ENCODE results near the gene ZFP36L2. TPM values are rescaled to one million over a fixed set of nuclear protein-coding genes. Genes with fewer than 3 reads are reported as not detected.

ZFP36L2 gene
- total RNA-seq, 1 experiment from 2014 or later: 34.3 TPM

GRCh38 chr2:43259512-43259911, 33.1 kb upstream of the ZFP36L2 start:
- H3K27ac ChIP-seq: no peak overlapping the region
- no peaks in the 10 kb centered on the region for H3K27me3 ChIP-seq (ENCODE audit: insufficient read depth, low read depth)
- TF ChIP-seq, protein P1, sequence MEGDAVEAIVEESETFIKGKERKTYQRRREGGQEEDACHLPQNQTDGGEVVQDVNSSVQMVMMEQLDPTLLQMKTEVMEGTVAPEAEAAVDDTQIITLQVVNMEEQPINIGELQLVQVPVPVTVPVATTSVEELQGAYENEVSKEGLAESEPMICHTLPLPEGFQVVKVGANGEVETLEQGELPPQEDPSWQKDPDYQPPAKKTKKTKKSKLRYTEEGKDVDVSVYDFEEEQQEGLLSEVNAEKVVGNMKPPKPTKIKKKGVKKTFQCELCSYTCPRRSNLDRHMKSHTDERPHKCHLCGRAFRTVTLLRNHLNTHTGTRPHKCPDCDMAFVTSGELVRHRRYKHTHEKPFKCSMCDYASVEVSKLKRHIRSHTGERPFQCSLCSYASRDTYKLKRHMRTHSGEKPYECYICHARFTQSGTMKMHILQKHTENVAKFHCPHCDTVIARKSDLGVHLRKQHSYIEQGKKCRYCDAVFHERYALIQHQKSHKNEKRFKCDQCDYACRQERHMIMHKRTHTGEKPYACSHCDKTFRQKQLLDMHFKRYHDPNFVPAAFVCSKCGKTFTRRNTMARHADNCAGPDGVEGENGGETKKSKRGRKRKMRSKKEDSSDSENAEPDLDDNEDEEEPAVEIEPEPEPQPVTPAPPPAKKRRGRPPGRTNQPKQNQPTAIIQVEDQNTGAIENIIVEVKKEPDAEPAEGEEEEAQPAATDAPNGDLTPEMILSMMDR (conservative IDR thresholded peaks at IDR 0.05): no peak
- no peak for TF ChIP-seq EZH2 (IDR thresholded peaks at IDR 0.05; ENCODE audit: low read depth)
- no TSS peak for BruUV-seq (replicated peaks)
- H3K9me2 ChIP-seq (ENCODE audit: insufficient read depth): no peaks in the 10 kb centered on the region
- no peak for DNase-seq
- H3F3A ChIP-seq (ENCODE audit: insufficient read depth, low read depth): no peaks in the 10 kb centered on the region
- H4K20me1 ChIP-seq (ENCODE audit: insufficient read depth): no peaks in the 10 kb centered on the region
- H2AFZ ChIP-seq: no peak overlapping the region
- H3K36me3 ChIP-seq (ENCODE audit: low read depth): no peaks in the 10 kb centered on the region
- ChIA-PET POLR2A (ENCODE audit: unreplicated experiment) (interaction anchor here (0.6 kb wide), 1 partner anchor 207 kb away, joined by 3 read pairs; no protein-coding TSS in a partner anchor), CTCF (no interaction called here)
- no peaks in the 10 kb centered on the region for H3K79me2 ChIP-seq (ENCODE audit: low read depth)
- 0 out of 2 replicates have a peak, but pooled peaks cover 4% of the 10 kb centered on the region for H3K4me1 ChIP-seq (replicated peaks; ENCODE audit: insufficient read depth)
- intact Hi-C loops (cut with micrococcal nuclease; ENCODE audit: unreplicated experiment): no loop called here
- H3K4me2 ChIP-seq: no peak overlapping the region
- no peaks in the 10 kb centered on the region for H3K9me3 ChIP-seq (ENCODE audit: insufficient read depth, low read depth)
- H3K4me3 ChIP-seq: no peak overlapping the region

DNA sequence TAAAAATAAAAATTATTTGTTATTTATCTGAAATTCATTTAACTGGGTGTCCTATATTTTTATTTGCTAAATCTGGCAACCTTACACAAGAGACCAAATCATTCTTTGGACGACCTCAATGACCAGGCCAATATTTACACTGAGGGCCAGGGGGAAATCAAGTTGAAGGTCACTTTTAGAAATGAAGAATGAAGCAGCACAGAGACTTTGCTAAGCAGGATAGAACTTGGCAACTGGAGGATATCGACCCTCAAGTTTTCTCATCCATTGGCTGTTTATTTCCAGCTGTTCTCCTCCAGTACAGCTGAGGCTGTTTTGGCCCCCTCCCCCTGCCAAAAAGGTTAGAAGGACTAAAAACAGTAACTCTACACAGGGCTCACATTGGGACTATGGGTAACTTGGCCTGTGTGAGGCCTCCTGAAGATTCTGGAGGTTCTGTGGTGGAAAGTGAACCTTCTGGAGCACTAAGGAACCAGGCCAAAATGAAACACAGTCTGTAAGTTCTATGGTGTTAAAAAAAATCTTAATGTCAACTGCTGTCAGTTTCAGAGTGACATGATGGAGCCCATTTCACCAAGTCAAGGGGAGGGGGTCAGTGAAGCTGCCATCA, 32.2 kb upstream of the ZFP36L2 start:
- no peaks in the 10 kb centered on the region for H3K27me3 ChIP-seq (ENCODE audit: insufficient read depth, low read depth)
- no peak overlapping the region for H2AFZ ChIP-seq
- DNase-seq: no peak
- H3K9me3 ChIP-seq (ENCODE audit: insufficient read depth, low read depth): no peaks in the 10 kb centered on the region
- H3K4me1 ChIP-seq (replicated peaks; ENCODE audit: insufficient read depth): 0 out of 2 replicates have a peak, but pooled peaks cover 1% of the 10 kb centered on the region
- intact Hi-C loops (cut with micrococcal nuclease; ENCODE audit: unreplicated experiment): no loop called here
- no peak overlapping the region for H3K4me3 ChIP-seq
- H3K4me2 ChIP-seq: no peak overlapping the region
- no peak overlapping the region for H3K27ac ChIP-seq
- H3K79me2 ChIP-seq (ENCODE audit: low read depth): no peaks in the 10 kb centered on the region
- ChIA-PET POLR2A (ENCODE audit: unreplicated experiment) (interaction anchor here (0.6 kb wide), 1 partner anchor 208 kb away, joined by 3 read pairs; no protein-coding TSS in a partner anchor), CTCF (no interaction called here)
- TF ChIP-seq EZH2 (IDR thresholded peaks at IDR 0.05; ENCODE audit: low read depth): no peak
- TF ChIP-seq, protein P1 (conservative IDR thresholded peaks at IDR 0.05): no peak
- no peaks in the 10 kb centered on the region for H3K9me2 ChIP-seq (ENCODE audit: insufficient read depth)
- no peaks in the 10 kb centered on the region; the same call in 1 of the 2 replicates for H3F3A ChIP-seq (ENCODE audit: insufficient read depth, low read depth)
- no TSS peak for BruUV-seq (replicated peaks)
- no peaks in the 10 kb centered on the region for H3K36me3 ChIP-seq (ENCODE audit: low read depth)
- H4K20me1 ChIP-seq (ENCODE audit: insufficient read depth): no peaks in the 10 kb centered on the region

DNA sequence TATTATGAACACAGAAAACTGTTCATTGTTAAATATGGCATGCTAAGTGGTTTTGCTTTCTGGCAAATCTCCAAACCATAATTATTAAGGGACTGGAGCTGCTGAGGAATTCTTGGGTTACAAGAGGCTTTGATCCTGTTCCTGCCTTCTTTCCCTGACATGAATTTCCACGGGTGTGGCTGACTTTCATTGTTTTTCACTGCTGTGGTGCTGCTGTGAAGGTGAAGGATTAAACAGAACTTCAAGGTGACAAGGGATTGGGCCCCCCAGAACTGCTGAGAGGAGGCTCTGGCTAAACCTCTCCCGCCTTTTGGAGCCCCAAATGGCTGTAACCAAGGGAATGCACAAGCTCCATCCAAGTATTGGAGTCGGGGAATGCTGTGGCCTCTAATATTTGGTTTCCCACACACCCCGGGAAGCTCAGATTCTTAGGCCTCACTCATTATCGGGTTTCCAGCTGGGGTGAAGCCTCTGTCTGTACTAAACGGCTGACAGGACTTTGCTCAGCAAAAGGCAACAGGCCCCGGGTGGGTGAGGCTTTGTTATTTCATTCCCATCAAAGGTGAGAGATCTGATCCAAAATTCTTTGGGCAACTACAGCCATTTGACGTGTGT, 29.0 kb upstream of the ZFP36L2 start:
- no peak for TF ChIP-seq EZH2 (IDR thresholded peaks at IDR 0.05; ENCODE audit: low read depth)
- TF ChIP-seq, protein P1 (conservative IDR thresholded peaks at IDR 0.05): no peak
- DNase-seq: no peak
- H3K36me3 ChIP-seq (ENCODE audit: low read depth): no peaks in the 10 kb centered on the region
- no peak overlapping the region for H3K4me2 ChIP-seq
- BruUV-seq (replicated peaks): no TSS peak
- H3K4me1 ChIP-seq (replicated peaks; ENCODE audit: insufficient read depth): no peaks in the 10 kb centered on the region
- H3K27ac ChIP-seq: no peak overlapping the region
- no peaks in the 10 kb centered on the region for H4K20me1 ChIP-seq (ENCODE audit: insufficient read depth)
- H3K9me2 ChIP-seq (ENCODE audit: insufficient read depth): no peaks in the 10 kb centered on the region
- no peak overlapping the region for H3K4me3 ChIP-seq
- POLR2A ChIA-PET (ENCODE audit: unreplicated experiment): no interaction called here
- intact Hi-C loops (cut with micrococcal nuclease; ENCODE audit: unreplicated experiment): no loop called here
- no peaks in the 10 kb centered on the region for H3K9me3 ChIP-seq (ENCODE audit: insufficient read depth, low read depth)
- no peaks in the 10 kb centered on the region for H3K79me2 ChIP-seq (ENCODE audit: low read depth)
- H2AFZ ChIP-seq: no peak overlapping the region
- CTCF ChIA-PET: interaction anchor here (0.7 kb wide), 1 partner anchor 220 kb away, joined by 7 read pairs; no protein-coding TSS in a partner anchor
- no peaks in the 10 kb centered on the region for H3K27me3 ChIP-seq (ENCODE audit: insufficient read depth, low read depth)
- peaks cover 8% of the 10 kb centered on the region; the same call in 1 of the 2 replicates for H3F3A ChIP-seq (ENCODE audit: insufficient read depth, low read depth)
